Stimulated activated naive B cell treated with anti-CD40 and anti-IgM and Interleukin-4, amounts not matched to agents 10 μg/mL and 1 μg/mL and 100 μg/mL, for 72 hours (primary cell): Measurements from ENCODE around the gene SNCG.
"Not testable (repeated sequence)": the region's sequence is repeated elsewhere in the genome, so short reads cannot be mapped to it uniquely, and the experiment has no call there.

Source experiments
- ATAC-seq, 2 donors: fragments of 150-1000 bp; cut with Tn5 transposase; replicated peaks; 2 replicates each; pipeline ENCODE4 v1.10.0; 2021; ENCODE audit warnings: moderate library complexity in 1 of 2
- DNase-seq: peaks from one replicate; pipeline ENCODE4 v3.0.0; 2021
- H3K27ac Mint-ChIP-seq: one replicate; pipeline ENCODE4 v1.8.0; 2022; ENCODE audit warnings: mild to moderate bottlenecking, mixed read lengths
- H3K27me3 Mint-ChIP-seq, 2 donors: one replicate each; pipeline ENCODE4 v1.8.0; 2022; ENCODE audit warnings: mixed read lengths in 2 of 2
- H3K36me3 Mint-ChIP-seq, 2 donors: one replicate each; pipeline ENCODE4 v1.8.0; 2022; ENCODE audit warnings: mixed read lengths in 2 of 2, mild to moderate bottlenecking in 1 of 2
- H3K4me1 Mint-ChIP-seq, 2 donors: one replicate each; pipeline ENCODE4 v1.8.0; 2022; ENCODE audit warnings: mixed read lengths in 2 of 2, mild to moderate bottlenecking in 1 of 2
- H3K4me3 Mint-ChIP-seq, 2 donors: one replicate each; pipeline ENCODE4 v1.8.0; 2022; ENCODE audit warnings: mild to moderate bottlenecking in 2 of 2, mixed read lengths in 2 of 2, moderate library complexity in 1 of 2
- H3K9me3 Mint-ChIP-seq, 2 donors: one replicate each; pipeline ENCODE4 v1.8.0; 2022; ENCODE audit warnings: mixed read lengths in 2 of 2, mild to moderate bottlenecking in 1 of 2

Gene SNCG

GRCh38 chr10:86941426-86941825, 17.0 kb upstream of the SNCG start:
- H3K9me3 Mint-ChIP-seq = no peaks in the 10 kb centered on the region
- H3K4me1 Mint-ChIP-seq = peaks cover 0 to 3% of the 10 kb centered on the region in 2 donors
- ATAC-seq (no peak), DNase-seq (no peak)
- H3K4me3 Mint-ChIP-seq = no peak overlapping the region
- no peak overlapping the region for H3K27ac Mint-ChIP-seq
- peaks cover under 1% of the 10 kb centered on the region in 2 donors for H3K27me3 Mint-ChIP-seq
- no peaks in the 10 kb centered on the region for H3K36me3 Mint-ChIP-seq

GRCh38 chr10:86941991-86942421, 16.4 kb upstream of the SNCG start:
- H3K36me3 Mint-ChIP-seq = no peaks in the 10 kb centered on the region
- no peak overlapping the region for H3K27ac Mint-ChIP-seq
- H3K4me1 Mint-ChIP-seq = peaks cover 0 to 3% of the 10 kb centered on the region in 2 donors
- H3K9me3 Mint-ChIP-seq = no peaks in the 10 kb centered on the region
- H3K27me3 Mint-ChIP-seq = peaks cover 6 to 7% of the 10 kb centered on the region in 2 donors
- no peak overlapping the region for H3K4me3 Mint-ChIP-seq
- DNase-seq = no peak
- no peak for ATAC-seq

GRCh38 chr10:86942441-86943315, 15.7 kb upstream of the SNCG start:
- no peaks in the 10 kb centered on the region for H3K36me3 Mint-ChIP-seq
- no peak overlapping the region for H3K27ac Mint-ChIP-seq
- H3K9me3 Mint-ChIP-seq = no peaks in the 10 kb centered on the region
- H3K4me1 Mint-ChIP-seq = peaks cover 0 to 3% of the 10 kb centered on the region in 2 donors
- DNase-seq = no peak
- no peak for ATAC-seq
- H3K4me3 Mint-ChIP-seq = no peak overlapping the region
- peaks cover 6 to 7% of the 10 kb centered on the region in 2 donors for H3K27me3 Mint-ChIP-seq

- H3K4me3 Mint-ChIP-seq = no peak overlapping the region
- H3K9me3 Mint-ChIP-seq = no peaks in the 10 kb centered on the region
- H3K27ac Mint-ChIP-seq = no peak overlapping the region
- peaks cover 0 to 3% of the 10 kb centered on the region in 2 donors for H3K4me1 Mint-ChIP-seq
- DNase-seq (no peak), ATAC-seq (no peak)
- H3K27me3 Mint-ChIP-seq = peaks cover 6 to 7% of the 10 kb centered on the region in 2 donors
- no peaks in the 10 kb centered on the region for H3K36me3 Mint-ChIP-seq
These were observed 14.9 kb upstream of the SNCG start for GRCh38 chr10:86943316-86944030.

- DNase-seq = no peak
- Mint-ChIP-seq H3K4me1 (peaks cover 0 to 3% of the 10 kb centered on the region in 2 donors), H3K9me3 (no peaks in the 10 kb centered on the region), H3K36me3 (no peaks in the 10 kb centered on the region), H3K4me3 (no peak overlapping the region), H3K27me3 (peaks cover 6 to 7% of the 10 kb centered on the region in 2 donors), H3K27ac (no peak overlapping the region)
- ATAC-seq = no peak
These were observed 14.4 kb upstream of the SNCG start for GRCh38 chr10:86944031-86944419.

- no peak for DNase-seq
- Mint-ChIP-seq H3K27ac (no peak overlapping the region), H3K9me3 (no peaks in the 10 kb centered on the region), H3K4me3 (no peak overlapping the region), H3K36me3 (no peaks in the 10 kb centered on the region), H3K27me3 (peaks cover 6 to 7% of the 10 kb centered on the region in 2 donors), H3K4me1 (peaks cover 0 to 2% of the 10 kb centered on the region in 2 donors)
- ATAC-seq = no peak
These were observed 13.9 kb upstream of the SNCG start for GRCh38 chr10:86944471-86944870.

- Mint-ChIP-seq H3K9me3 (no peaks in the 10 kb centered on the region), H3K36me3 (no peaks in the 10 kb centered on the region), H3K27me3 (peaks cover 6 to 7% of the 10 kb centered on the region in 2 donors), H3K4me1 (no peaks in the 10 kb centered on the region), H3K4me3 (no peak overlapping the region), H3K27ac (no peak overlapping the region)
- DNase-seq (no peak), ATAC-seq (no peak)
These were observed 13.5 kb upstream of the SNCG start for GRCh38 chr10:86944907-86945306.

GRCh38 chr10:86945361-86946212, 12.8 kb upstream of the SNCG start:
- ATAC-seq = no peak
- H3K36me3 Mint-ChIP-seq = no peaks in the 10 kb centered on the region
- no peak overlapping the region for H3K4me3 Mint-ChIP-seq
- H3K27ac Mint-ChIP-seq = no peak overlapping the region
- no peaks in the 10 kb centered on the region for H3K4me1 Mint-ChIP-seq
- no peak for DNase-seq
- no peaks in the 10 kb centered on the region for H3K9me3 Mint-ChIP-seq
- peaks cover 6 to 7% of the 10 kb centered on the region in 2 donors for H3K27me3 Mint-ChIP-seq

GRCh38 chr10:86946213-86947155, 11.9 kb upstream of the SNCG start:
- H3K4me3 Mint-ChIP-seq = no peak overlapping the region
- no peak for DNase-seq
- H3K27me3 Mint-ChIP-seq = peaks cover 6 to 7% of the 10 kb centered on the region in 2 donors
- no peaks in the 10 kb centered on the region for H3K9me3 Mint-ChIP-seq
- no peaks in the 10 kb centered on the region for H3K36me3 Mint-ChIP-seq
- no peak for ATAC-seq
- H3K27ac Mint-ChIP-seq = no peak overlapping the region
- H3K4me1 Mint-ChIP-seq = no peaks in the 10 kb centered on the region

GRCh38 chr10:86947806-86948205, 10.6 kb upstream of the SNCG start:
- DNase-seq, H3K27ac Mint-ChIP-seq, H3K36me3 Mint-ChIP-seq, H3K9me3 Mint-ChIP-seq, H3K4me3 Mint-ChIP-seq, ATAC-seq, H3K4me1 Mint-ChIP-seq, H3K27me3 Mint-ChIP-seq: not testable (repeated sequence)

GRCh38 chr10:86950349-86950748, 8.1 kb upstream of the SNCG start:
- no peak for ATAC-seq
- no peak overlapping the region for H3K4me3 Mint-ChIP-seq
- DNase-seq = no peak
- H3K36me3 Mint-ChIP-seq = peaks cover 3 to 10% of the 10 kb centered on the region in 2 donors
- H3K9me3 Mint-ChIP-seq = peaks cover 8 to 9% of the 10 kb centered on the region in 2 donors
- H3K4me1 Mint-ChIP-seq = peaks cover 0 to 3% of the 10 kb centered on the region in 2 donors
- no peak overlapping the region for H3K27ac Mint-ChIP-seq
- H3K27me3 Mint-ChIP-seq = peaks cover 6 to 7% of the 10 kb centered on the region in 2 donors

- H3K36me3 Mint-ChIP-seq = peaks cover 3 to 10% of the 10 kb centered on the region in 2 donors
- no peak overlapping the region for H3K27ac Mint-ChIP-seq
- DNase-seq (no peak), ATAC-seq (no peak)
- peaks cover 8 to 9% of the 10 kb centered on the region in 2 donors for H3K9me3 Mint-ChIP-seq
- peaks cover 7 to 9% of the 10 kb centered on the region in 2 donors for H3K27me3 Mint-ChIP-seq
- no peak overlapping the region for H3K4me3 Mint-ChIP-seq
- peaks cover 0 to 3% of the 10 kb centered on the region in 2 donors for H3K4me1 Mint-ChIP-seq
These were observed 7.1 kb upstream of the SNCG start for GRCh38 chr10:86951184-86951761.

- Mint-ChIP-seq H3K27ac (no peak overlapping the region), H3K36me3 (peaks cover 3 to 10% of the 10 kb centered on the region in 2 donors), H3K9me3 (peaks cover 8 to 9% of the 10 kb centered on the region in 2 donors), H3K27me3 (peaks cover 0 to 11% of the 10 kb centered on the region in 2 donors), H3K4me1 (peaks cover under 1 to 3% of the 10 kb centered on the region in 2 donors), H3K4me3 (no peak overlapping the region)
- DNase-seq (no peak), ATAC-seq (no peak)
These were observed 6.3 kb upstream of the SNCG start for GRCh38 chr10:86952106-86952505.
